Measurements from ENCODE around the gene RFX4.

DNA sequence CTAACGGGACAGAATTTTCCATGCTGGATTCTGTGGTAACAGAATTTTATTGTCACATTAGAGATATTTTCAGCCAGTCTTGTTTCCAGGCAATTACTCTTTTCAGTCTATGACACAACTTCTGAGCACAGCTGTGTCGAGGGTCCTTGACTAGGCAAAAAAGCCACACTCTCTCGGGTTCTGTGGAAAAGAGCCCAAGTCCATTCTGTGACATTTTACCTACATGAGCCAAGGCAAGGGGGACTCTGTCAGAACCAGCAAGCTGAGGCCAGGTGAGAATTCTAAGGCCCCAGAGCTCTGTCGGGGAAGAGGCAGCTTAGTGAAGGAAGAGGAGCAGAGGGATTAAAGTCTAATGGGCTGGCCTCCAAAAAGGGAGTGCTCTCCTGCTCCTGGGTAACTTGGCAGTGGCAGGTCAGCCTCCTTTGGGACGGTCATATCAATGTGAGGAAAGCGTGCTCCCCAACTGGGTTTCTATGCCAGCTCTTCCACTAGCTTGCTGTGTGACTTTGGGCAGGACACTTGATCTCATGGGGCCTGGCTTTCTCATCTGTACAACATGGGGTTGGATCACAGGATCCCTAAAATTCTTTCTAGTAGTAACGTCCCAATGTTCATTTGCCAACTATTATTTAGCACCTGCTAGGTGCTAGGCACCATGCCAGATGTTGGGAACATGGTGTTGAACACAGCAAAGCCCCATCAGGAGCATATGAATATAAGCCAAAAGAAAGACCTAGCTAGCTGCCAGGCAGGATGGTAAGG, 175.7 kb downstream of the RFX4 start:
- TF ChIP-seq POLR2AphosphoS5 (IDR thresholded peaks at IDR 0.05; ENCODE audit: borderline replicate concordance, low read depth, low read length) (no peak), EZH2 (IDR thresholded peaks at IDR 0.05) (no peak)

All from SK-N-MC (cell line).